ENCODE data around the gene PRKCA. TPM values are rescaled to one million over a fixed set of nuclear protein-coding genes. Genes with fewer than 3 reads are reported as not detected.

The PRKCA gene
- total and polyA plus RNA-seq, 10 of the 15 experiments (the other 5 are each of a cell fraction or from before 2014, with no cell fraction given): 0.11 to 14.6 (median 0.72) TPM

DNA sequence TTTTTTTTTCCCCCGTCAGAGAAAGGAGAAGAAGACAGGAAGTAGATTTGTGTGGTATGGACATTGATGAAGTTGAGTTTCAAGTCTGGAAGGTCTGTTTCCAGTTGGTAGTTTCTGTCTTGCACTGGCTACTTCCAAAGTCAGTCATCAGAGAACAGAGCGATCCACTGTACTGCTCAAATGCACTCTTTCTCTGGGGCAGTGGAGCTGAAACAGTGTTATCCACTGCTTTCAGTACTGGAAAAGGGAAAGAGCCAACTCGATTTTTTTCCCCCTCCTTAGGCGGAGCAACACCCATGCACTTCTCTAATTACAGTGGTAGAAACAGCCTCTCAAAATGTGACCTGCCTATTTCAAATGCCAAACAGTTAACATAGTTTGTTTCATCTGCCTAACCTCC, 7.4 kb downstream of the PRKCA start:
- intact Hi-C loops (cut with micrococcal nuclease; ENCODE audit: unreplicated experiment): no loop called here
- TF ChIP-seq JUNB (IDR thresholded peaks at IDR 0.05): no peak

GRCh38 chr17:66310528-66311148, 8.2 kb downstream of the PRKCA start:
- H3K79me2 ChIP-seq (ENCODE audit: control insufficient read depth, insufficient read depth, low read length): no peaks in the 10 kb centered on the region
- 53% methylated on average over 7 of the region's 7 CpGs for WGBS (ENCODE audit: insufficient coverage, insufficient replicate concordance, low lambda C conversion rate, missing lambda C conversion rate)
- no peaks in the 10 kb centered on the region for H3K36me3 ChIP-seq (ENCODE audit: control insufficient read depth in 2 of 2, insufficient read depth in 2 of 2, low read length in 1 of 2)
- no peaks in the 10 kb centered on the region for H3K9me3 ChIP-seq (replicated peaks; ENCODE audit: control insufficient read depth, insufficient read depth, low read length)
- SMC1A ChIA-PET (ENCODE audit: uncharacterized antibody, unreplicated experiment): interaction anchor here (0.9 kb wide), 1 partner anchor 256 kb away, joined by 3 read pairs; no protein-coding TSS in a partner anchor
- H3K4me1 ChIP-seq (ENCODE audit: control insufficient read depth, insufficient read depth, low read length): no peaks in the 10 kb centered on the region
- RAD21 ChIA-PET (ENCODE audit: unreplicated experiment): no interaction called here
- no peak overlapping the region for H2AFZ ChIP-seq (ENCODE audit: control insufficient read depth, low read depth, low read length)
- intact Hi-C loops (cut with micrococcal nuclease; ENCODE audit: unreplicated experiment): no loop called here
- no peak for ATAC-seq
- POLR2A ChIA-PET: no interaction called here
- H3K27ac ChIP-seq (ENCODE audit: control insufficient read depth, insufficient read depth): no peak overlapping the region
- no peaks in the 10 kb centered on the region; a peak in 1 of 4 replicates for H3K27me3 ChIP-seq (replicated peaks in 1 of 2; ENCODE audit: control insufficient read depth in 2 of 2, insufficient read depth in 2 of 2, low read length in 1 of 2)
- no peak overlapping the region for H3K4me3 ChIP-seq
- H4K20me1 ChIP-seq (ENCODE audit: control insufficient read depth, insufficient read depth): no peaks in the 10 kb centered on the region
- no TSS peak for BruUV-seq (replicated peaks)
- no peak for FAIRE-seq
- CTCF ChIA-PET: no interaction called here
- DNase-seq (ENCODE audit: low read depth, low spot score): no peak
- in situ Hi-C loops (cut with MboI): no loop called here
- H3K9ac ChIP-seq (ENCODE audit: control insufficient read depth, insufficient read depth, low read length): no peak overlapping the region
- H3K4me2 ChIP-seq (ENCODE audit: control insufficient read depth, insufficient read depth): no peak overlapping the region
- TF ChIP-seq HCFC1 (IDR thresholded peaks at IDR 0.05; ENCODE audit: low read length) (no peak), CBX5 (IDR thresholded peaks at IDR 0.05; ENCODE audit: low read depth) (no peak), SMC3 (IDR thresholded peaks at IDR 0.05; ENCODE audit: borderline replicate concordance, low read length) (no peak), BCL11A (IDR thresholded peaks at IDR 0.05; ENCODE audit: low read depth, low read length) (no peak), MYC (IDR thresholded peaks at IDR 0.05; ENCODE audit: insufficient read depth, insufficient read length, insufficient replicate concordance, low read length, severe bottlenecking) (no peak), MYB (IDR thresholded peaks at IDR 0.05; ENCODE audit: borderline replicate concordance, low read depth, low read length) (no peak), SUPT20H (IDR thresholded peaks at IDR 0.05; ENCODE audit: borderline replicate concordance, control insufficient read depth, low read depth, low read length) (no peak), SUZ12 (IDR thresholded peaks at IDR 0.05; ENCODE audit: unreplicated experiment) (no peak), LARP7 (IDR thresholded peaks at IDR 0.05) (no peak), CUX1 (IDR thresholded peaks at IDR 0.05; ENCODE audit: insufficient replicate concordance, low read depth, low read length) (no peak), RBBP5 (conservative IDR thresholded peaks at IDR 0.05) (no peak), NRF1 (conservative IDR thresholded peaks at IDR 0.05; ENCODE audit: low read depth, low read length) (no peak), CBX3 (IDR thresholded peaks at IDR 0.05; ENCODE audit: borderline replicate concordance, low read depth) (no peak)

More for the DNA sequence above, 7.4 kb downstream of the PRKCA start:
- FAIRE-seq (no peak), DNase-seq (ENCODE audit: low read depth, low spot score) (no peak), ATAC-seq (0 out of 3 replicates have a peak, but pooled peaks have one; percentile 19)
- SMC1A ChIA-PET (ENCODE audit: uncharacterized antibody, unreplicated experiment): no interaction called here
- Histone ChIP-seq H2AFZ (ENCODE audit: control insufficient read depth, low read depth, low read length) (no peak overlapping the region), H3K27me3 (replicated peaks in 1 of 2; ENCODE audit: control insufficient read depth in 2 of 2, insufficient read depth in 2 of 2, low read length in 1 of 2) (no peaks in the 10 kb centered on the region; a peak in 1 of 4 replicates), H3K79me2 (ENCODE audit: control insufficient read depth, insufficient read depth, low read length) (no peaks in the 10 kb centered on the region), H3K4me1 (ENCODE audit: control insufficient read depth, insufficient read depth, low read length) (no peaks in the 10 kb centered on the region), H3K4me2 (ENCODE audit: control insufficient read depth, insufficient read depth) (no peak overlapping the region), H3K9ac (ENCODE audit: control insufficient read depth, insufficient read depth, low read length) (no peak overlapping the region), H3K27ac (ENCODE audit: control insufficient read depth, insufficient read depth) (no peak overlapping the region), H3K9me3 (replicated peaks; ENCODE audit: control insufficient read depth, insufficient read depth, low read length) (no peaks in the 10 kb centered on the region), H4K20me1 (ENCODE audit: control insufficient read depth, insufficient read depth) (no peaks in the 10 kb centered on the region), H3K4me3 (no peak overlapping the region), H3K36me3 (ENCODE audit: control insufficient read depth in 2 of 2, insufficient read depth in 2 of 2, low read length in 1 of 2) (no peaks in the 10 kb centered on the region)
- POLR2A ChIA-PET: no interaction called here
- CTCF ChIA-PET: no interaction called here
- in situ Hi-C loops (cut with MboI): no loop called here
- BruUV-seq (replicated peaks): no TSS peak
- WGBS (ENCODE audit: insufficient coverage, insufficient replicate concordance, low lambda C conversion rate, missing lambda C conversion rate): 23% methylated on average over 4 of the region's 4 CpGs
- RAD21 ChIA-PET (ENCODE audit: unreplicated experiment): no interaction called here

All from GM12878 (cell line).